CD4-positive, alpha-beta T cell treated with Interleukin-6 for 4 hours (primary cell): ENCODE data around the gene CNN2.
A peak's percentile ranks its signal among the peaks of the same experiment; 100 is the strongest.

Experiments
- DNase-seq: peaks from one replicate; pipeline ENCODE4 v3.0.0-alpha.2; 2020; ENCODE audit warnings: mixed read lengths

CNN2 gene

DNA sequence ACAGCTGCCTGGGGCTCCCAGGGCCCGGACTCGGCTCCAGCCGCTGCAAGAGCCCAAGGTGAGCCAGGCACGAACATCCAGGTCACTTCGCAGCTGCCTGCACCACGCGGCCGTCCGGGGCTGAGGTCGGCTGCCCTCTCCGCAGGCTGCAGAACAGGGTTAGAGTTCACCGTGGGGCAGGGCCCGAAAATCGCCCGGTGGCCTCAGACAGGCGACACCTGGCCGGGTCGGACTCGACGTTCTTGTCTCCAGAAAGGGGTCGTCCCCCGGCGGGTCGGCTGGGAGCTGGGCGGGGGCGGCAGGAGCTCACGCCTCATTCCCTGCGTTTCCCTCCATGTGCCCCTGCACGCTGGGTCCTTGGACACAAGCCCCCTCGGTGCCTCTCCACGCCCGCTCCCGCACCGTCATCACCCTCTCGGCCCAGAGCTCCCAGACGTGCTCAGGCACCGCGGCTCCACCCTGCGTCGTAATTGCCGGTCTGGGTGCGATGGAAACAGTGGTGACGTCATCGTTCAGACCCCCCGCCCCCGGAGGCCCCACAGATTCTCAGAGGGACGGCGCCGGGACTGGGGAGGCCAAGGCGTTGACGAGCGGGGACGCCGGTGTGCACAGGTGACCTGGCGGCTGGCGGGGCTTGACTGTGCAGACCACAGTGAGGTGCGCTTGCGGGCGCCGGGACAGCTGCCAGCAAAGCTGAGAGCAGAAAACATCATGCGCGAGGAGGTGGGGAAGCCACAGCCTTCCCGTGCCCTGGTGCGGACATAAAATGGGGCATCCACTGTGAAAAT is 30.2 kb upstream of the CNN2 start:
- peak; percentile 78 for DNase-seq

DNA sequence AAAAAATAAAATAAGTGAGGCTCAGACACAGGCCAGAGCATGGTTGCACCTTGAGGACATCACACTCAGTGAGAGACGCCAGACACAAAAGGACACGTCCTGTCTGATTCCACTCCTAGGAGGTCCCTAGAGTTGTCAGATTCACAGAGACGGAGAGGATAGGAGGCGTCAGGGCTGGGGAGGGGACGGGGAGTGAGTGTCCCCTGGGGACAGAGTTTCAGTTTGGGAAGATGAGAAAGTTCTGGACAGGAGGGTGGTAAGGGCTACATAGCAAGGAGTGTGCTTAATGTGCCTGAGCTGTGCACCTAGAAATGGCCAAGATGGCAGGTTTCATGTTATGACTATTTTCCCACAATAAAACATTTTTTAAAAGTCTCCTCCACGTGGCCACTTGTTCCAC is 28.3 kb upstream of the CNN2 start:
- no peak for DNase-seq

DNA sequence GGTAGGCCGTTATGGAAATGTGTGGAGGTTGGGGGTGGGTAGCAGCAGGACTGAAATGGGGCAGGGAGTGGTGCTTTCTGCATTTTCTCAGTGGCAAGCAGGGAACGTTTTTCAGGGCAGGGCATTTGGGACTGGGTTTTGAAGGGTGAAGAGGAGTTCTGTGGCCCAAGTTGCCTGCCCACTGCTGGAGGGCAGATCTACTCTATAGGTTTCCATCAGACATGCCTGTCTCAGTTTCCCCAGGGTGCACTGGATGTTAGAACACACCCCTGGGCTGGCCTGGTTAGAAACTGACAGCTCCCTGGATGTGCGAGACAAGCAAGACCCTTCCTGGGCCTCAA is 27.1 kb upstream of the CNN2 start:
- no peak for DNase-seq

DNA sequence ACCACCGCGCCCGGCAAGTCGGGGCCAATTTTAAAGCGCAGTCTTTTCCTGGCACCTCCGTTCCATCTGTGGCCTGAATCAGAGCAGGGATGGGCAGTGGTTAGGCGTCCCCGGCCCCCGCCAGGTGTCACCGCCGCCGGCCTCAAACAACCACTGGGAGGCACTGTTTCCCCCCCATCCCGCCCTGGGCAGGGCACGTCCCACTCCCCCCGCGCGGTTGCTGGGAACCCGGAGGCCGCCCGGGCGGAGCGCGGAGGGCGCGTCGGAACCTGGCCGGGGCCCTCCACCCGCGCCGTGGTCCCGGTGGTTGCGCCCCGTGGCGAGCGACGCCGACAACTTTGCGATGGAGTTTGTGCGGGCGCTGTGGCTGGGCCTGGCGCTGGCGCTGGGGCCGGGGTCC is 26.3 kb upstream of the CNN2 start, which contains the start of gene GRIN3B:
GRIN3B (plus strand) TSS at position 325 of the 400 bp plus-strand sequence; CDS start at position 344, 19 bp downstream.
- DNase-seq: peak; percentile 72

DNA sequence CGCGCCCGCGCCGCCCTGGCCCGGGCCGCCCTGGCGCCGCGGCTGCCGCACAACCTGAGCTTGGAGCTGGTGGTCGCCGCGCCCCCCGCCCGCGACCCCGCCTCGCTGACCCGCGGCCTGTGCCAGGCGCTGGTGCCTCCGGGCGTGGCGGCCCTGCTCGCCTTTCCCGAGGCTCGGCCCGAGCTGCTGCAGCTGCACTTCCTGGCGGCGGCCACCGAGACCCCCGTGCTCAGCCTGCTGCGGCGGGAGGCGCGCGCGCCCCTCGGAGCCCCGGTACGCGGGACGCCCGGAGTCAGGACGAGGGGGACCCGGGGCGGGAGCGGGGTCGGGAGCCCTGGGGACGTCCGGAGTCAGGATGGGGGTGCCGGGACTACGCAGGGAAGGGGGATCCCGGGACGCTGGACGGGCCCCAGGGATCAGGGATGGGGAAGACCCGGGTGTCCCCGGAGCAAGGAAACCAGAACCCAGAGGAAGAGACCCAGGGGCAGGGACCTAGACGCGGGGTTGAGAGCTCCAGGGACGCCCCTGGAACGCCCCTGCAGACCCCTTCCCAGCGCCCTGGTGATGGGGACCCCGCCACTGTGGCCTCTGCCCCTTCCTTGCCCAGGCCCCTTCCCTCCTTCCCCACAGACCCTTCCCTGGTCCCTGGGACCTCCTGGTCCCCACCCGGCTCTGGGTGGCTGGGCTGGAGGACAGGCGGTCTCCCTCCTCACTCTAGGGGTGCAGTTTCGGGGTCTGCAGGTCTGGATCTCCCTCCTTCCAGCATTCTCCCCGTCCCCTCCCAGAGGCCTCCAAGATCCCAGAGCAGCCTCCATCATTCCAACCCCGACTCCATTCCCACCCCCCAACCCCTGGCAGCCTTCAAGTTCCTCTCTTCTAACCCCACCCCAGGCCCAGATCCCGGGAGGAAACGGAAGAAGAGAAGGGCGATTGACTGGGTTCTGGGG is 25.5 kb upstream of the CNN2 start:
- DNase-seq: no peak

DNA sequence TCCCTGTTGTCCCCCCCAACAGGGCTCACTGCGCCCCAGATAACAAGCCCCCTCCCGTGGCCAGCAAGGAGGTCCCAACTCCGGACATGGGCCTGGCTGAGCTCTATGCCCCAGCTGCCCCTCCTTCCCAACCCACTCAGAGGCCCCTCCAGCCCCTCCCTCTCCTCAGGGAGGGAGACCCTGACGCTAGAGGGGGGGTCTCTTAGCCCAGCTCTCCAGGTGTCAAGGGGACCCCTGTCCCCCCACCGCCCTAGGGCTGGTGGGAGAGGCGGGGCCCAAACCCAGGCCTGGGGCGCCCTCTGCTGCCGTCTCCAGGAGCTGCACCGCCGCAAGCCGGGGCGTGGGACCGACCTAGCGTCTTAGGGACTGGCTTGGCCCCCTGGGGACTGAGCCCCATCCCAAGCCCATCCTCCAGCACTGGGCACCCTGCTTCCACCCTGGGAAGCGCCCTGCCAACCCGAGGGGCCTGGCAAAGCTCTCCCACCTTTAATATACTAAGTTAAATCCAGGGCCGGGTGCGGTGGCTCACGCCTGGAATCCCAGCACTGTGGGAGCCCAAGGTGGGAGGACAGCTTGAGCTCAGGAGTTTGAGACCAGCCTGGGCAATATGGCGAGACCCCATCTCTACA is 24.8 kb upstream of the CNN2 start:
- peak; percentile 76 for DNase-seq

DNA sequence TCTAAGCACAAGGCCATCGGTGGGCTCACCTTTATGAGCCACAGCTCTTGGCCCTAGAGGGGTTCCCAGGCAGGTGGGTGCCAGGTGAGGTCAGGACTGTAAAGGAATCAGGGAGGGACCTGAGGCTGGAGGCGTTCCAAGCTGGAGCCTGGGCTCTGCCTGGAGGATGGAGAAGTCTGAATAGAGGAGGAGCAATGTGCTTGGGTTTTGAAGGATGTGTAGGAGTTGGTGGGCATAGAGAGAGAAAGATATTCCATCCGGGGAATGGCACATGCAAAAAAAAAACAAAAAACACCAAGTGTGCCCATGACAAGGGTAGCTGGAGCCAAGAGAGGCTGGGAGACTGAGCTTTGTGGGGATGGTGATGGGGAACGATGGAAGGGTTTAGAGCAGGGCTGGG is 23.8 kb upstream of the CNN2 start:
- DNase-seq: no peak

DNA sequence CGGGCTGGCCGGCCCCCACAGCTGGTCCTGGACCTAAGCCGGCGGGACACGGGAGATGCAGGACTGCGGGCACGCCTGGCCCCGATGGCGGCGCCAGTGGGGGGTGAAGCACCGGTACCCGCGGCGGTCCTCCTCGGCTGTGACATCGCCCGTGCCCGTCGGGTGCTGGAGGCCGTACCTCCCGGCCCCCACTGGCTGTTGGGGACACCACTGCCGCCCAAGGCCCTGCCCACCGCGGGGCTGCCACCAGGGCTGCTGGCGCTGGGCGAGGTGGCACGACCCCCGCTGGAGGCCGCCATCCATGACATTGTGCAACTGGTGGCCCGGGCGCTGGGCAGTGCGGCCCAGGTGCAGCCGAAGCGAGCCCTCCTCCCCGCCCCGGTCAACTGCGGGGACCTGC is 23.1 kb upstream of the CNN2 start:
- no peak for DNase-seq

DNA sequence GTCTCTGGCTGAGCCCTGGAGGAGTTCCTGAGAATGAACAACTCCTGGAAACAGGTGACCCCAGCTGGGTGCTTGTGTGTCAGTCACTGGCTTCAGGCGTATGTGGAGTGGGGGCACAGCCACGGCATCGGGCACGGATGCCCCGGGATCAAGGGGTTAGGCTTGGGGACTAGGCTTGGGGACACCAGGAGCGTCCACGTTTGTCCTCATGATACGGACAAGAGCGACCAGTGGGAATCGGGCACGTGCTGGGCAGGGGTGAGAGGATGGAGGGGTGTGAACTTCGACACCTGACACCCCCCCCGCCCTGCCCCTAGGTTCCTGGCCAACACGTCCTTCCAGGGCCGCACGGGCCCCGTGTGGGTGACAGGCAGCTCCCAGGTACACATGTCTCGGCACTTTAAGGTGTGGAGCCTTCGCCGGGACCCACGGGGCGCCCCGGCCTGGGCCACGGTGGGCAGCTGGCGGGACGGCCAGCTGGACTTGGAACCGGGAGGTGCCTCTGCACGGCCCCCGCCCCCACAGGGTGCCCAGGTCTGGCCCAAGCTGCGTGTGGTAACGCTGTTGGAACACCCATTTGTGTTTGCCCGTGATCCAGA is 22.1 kb upstream of the CNN2 start:
- DNase-seq: no peak

DNA sequence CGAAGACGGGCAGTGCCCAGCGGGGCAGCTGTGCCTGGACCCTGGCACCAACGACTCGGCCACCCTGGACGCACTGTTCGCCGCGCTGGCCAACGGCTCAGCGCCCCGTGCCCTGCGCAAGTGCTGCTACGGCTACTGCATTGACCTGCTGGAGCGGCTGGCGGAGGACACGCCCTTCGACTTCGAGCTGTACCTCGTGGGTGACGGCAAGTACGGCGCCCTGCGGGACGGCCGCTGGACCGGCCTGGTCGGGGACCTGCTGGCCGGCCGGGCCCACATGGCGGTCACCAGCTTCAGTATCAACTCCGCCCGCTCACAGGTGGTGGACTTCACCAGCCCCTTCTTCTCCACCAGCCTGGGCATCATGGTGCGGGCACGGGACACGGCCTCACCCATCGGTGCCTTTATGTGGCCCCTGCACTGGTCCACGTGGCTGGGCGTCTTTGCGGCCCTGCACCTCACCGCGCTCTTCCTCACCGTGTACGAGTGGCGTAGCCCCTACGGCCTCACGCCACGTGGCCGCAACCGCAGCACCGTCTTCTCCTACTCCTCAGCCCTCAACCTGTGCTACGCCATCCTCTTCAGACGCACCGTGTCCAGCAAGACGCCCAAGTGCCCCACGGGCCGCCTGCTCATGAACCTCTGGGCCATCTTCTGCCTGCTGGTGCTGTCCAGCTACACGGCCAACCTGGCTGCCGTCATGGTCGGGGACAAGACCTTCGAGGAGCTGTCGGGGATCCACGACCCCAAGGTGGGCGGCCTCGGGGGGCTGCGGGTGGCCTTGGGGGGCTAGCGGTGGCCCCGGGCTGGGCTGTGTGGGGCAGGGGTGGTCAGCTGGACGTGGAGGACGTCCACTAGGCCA is 21.4 kb upstream of the CNN2 start:
- DNase-seq: no peak

DNA sequence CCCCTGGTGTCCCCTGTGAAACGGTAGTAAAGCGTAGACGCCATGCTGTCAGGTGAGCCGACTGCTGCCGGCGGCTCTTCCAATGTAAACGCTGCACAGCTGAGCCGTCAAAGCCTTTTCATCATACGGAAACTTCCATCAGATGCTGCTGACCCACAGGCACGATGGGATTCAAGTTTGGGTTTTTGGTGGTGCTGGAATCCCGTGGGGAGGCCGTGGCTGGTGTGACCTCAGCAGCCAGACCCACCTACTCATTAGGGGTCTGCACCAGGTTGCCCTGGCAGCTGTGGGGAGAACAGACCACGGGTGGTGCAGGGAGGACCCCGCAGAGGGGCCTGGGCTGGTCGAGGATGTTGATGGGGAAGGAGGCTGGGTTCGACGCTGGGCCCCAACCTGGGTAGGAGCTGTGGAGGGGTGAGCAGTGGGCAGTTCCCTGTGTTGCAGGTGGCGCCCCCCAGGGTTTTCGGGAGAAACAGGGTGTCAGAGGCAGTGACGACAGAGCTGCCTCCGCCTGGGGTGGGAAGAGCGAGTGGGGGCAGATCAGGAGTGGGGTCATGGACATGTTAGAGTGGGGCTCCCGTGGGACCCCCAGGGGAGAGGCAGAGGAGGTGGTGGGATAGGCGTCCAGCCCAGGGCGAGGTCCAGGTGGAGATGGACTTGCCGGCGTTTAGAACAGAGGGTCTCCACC is 19.6 kb upstream of the CNN2 start:
- no peak for DNase-seq

DNA sequence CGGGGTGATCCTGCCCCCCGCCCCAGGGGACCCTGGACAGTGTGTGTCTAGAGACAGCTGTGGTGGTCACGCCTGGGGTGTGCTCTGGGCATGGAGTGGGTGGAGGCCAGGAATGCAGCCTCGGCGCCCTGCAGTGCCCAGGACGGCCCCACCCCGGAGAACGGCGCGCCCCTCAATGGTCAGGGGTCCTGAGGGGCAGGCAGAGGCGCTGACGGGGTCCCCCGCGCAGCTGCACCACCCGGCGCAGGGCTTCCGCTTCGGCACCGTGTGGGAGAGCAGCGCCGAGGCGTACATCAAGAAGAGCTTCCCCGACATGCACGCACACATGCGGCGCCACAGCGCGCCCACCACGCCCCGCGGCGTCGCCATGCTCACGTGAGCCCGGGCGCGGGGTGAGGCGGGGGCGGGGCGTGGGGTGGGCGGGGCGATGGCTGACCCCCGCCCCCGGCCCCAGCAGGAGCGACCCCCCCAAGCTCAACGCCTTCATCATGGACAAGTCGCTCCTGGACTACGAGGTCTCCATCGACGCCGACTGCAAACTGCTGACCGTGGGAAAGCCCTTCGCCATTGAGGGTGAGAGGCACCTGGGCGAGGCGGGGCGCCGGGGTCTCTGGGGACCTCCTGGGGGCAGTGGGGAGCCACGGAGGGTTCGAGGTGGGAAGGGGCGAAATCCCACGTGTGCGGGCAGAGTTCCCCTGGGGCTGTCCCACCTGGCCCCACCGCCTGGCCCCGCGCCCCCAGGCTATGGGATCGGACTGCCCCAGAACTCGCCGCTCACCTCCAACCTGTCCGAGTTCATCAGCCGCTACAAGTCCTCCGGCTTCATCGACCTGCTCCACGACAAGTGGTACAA is 18.8 kb upstream of the CNN2 start:
- no peak for DNase-seq

DNA sequence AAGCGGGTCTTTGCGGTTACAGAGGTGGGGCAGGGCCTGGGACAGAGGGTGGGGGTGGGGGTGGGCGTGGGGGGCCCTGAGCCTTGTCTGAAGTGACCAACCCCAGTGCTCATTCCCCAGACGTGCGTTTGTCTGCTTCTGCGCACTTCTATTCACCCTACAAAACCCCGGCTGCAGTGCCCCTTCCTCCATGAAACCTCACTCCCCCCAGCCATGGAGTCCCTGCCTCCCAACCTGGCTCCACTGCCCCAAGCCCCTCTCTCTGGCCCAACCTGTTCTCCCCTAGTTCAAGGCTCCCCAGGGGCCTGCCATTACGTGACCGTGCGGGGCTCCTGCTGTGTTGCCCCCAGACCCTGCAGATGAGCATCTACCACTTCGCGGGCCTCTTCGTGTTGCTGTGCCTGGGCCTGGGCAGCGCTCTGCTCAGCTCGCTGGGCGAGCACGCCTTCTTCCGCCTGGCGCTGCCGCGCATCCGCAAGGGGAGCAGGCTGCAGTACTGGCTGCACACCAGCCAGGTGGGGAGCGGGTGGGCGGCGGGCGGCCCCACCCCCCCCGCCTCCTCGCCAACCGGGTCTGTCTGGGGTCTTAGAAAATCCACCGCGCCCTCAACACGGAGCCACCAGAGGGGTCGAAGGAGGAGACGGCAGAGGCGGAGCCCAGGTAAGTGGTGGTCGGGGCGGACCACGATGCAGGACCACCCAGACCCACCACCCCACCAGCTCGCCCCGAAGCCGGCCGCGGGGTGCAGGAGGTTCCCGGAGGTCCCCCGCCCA is 18.0 kb upstream of the CNN2 start:
- no peak for DNase-seq

DNA sequence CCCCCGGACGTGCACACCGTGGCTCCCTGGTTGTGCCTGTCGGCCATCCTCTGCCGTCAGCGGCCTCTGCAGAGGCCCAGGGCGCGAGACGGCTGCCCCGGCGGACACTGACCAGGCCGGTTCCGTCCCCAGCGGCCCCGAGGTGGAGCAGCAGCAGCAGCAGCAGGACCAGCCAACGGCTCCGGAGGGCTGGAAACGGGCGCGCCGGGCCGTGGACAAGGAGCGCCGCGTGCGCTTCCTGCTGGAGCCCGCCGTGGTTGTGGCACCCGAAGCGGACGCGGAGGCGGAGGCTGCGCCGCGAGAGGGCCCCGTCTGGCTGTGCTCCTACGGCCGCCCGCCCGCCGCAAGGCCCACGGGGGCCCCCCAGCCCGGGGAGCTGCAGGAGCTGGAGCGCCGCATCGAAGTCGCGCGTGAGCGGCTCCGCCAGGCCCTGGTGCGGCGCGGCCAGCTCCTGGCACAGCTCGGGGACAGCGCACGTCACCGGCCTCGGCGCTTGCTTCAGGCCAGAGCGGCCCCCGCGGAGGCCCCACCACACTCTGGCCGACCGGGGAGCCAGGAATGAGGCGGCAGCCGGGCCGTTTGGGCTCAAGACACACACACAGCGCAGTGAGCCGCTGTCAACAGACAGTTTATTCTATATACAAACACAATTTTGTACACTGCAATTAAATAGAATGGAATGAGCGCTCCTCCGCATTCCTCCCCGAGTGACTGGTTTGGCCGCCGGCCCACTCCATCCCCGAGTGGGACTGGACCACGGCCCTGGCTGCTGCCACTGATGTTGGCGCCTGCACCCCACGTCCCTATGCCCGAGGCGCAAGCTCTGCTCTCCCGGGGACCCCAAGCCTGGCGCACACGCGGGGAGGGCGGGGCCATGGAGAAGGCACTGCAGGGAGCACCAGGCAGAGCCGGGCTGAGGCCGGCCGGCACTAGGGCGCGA is 17.1 kb upstream of the CNN2 start:
- no peak for DNase-seq

DNA sequence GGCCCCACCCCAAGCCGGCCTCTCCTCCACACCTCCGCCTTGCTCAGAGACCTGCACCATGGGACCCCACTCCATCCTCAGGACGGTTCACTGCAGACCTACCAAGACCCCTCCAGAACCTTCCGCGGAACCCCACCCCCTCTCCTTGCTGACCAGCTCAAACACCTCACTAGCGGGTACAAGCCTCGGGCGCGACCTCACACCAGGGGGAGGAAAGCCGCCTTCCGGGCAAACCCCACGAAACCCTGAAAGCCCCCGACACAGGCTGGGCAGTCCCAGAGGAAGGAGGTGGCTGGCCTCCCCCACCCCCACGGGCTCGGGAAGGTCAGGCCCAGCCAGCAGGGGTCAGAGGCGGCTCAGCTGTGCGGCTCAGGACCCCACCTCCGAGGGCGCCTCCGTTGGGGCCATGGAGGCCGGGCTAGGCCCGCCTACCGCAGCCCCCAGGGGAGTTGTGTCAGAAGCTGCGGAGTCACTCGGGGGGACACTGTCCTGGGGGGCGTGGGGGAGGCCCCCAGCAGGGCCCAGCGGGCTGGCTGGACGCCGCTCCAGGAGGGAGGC is 16.3 kb upstream of the CNN2 start:
- no peak for DNase-seq

DNA sequence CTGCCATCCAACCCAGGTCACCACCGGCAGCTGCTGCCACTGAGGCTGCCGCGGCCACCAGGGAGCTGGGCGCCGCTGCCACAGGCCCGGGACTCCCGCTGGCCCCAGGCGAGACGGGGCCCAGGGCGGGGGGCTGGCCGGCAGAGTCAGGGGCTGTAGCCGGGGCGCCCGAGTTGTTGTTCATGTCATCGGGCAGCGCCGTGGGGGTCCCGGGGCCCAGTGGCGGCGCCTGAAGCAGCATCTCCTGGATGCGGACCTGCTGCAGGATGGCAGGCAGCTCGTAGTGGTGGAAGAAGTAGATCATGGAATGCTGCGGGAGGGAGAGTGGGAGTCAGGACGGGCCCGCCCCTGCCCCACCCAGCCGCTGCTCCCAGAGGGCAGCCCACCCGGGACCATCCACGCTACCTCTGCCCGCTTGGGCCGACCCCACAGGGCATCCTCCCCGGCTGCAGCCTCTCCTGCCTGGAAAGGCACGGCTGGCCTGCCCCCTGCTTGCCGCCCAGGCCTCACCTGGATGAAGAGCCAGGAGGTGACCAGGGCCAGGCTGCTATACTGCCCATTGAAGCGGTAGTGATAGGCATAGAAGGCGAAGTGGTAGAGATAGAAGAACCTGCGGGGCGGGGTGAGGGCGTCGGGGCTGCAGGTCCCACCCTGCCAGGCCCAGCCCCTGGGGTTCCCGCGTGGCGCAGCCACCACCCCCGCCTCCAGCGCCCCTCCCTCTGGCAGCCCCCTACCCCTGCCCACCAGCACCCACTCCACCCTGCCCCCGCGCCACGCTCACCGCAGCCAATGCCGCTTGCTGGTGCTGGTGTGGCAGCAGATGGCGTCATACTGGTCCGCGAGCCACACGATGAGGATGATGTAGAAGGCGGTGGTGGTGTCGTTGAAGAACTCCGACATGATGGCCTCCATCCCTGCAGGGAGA is 15.6 kb upstream of the CNN2 start:
- DNase-seq: no peak

DNA sequence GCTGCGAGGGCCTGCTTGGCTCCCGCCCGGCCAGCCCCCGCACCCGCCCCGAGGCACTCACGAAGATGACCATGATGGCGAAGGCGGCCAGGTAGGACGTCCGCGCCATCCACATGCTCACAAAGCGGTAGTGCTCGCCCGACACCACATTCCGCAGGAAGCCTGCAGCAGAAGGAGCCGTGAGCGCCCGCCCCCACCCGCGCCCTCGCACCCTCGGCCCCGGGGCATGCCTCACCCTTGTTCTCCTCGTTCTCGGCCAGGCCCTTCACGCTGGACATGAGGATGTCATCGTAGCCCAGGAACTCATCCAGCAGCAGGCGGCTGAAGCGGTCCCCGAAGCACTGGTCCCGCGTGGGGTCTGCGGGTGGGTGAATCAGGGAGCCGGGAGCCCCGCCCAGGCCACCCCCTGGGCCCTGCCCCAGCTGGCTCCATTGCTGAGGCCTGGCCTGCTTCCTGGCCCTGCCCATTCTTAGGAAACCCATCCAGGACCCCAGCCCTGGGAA is 14.5 kb upstream of the CNN2 start:
- no peak for DNase-seq
